Activated CD8-positive, alpha-beta memory T cell treated with anti-CD3 and anti-CD28 coated beads for 36 hours (primary cell): Measurements from ENCODE around the gene SUPT4H1. TPM values are rescaled to one million over a fixed set of nuclear protein-coding genes. Genes with fewer than 3 reads are reported as not detected.

Source experiments
- CTCF ChIA-PET: fragments of 350-600 bp; sonication (Branson Sonifier 250); formaldehyde crosslinking; loops from one replicate; lab custom pipeline; 2021; ENCODE audit warnings: antibody characterized with exemption; lab: Charles Lee
- POLR2A ChIA-PET: fragments of 350-600 bp; sonication (Branson Sonifier 250); formaldehyde crosslinking; loops from one replicate; lab custom pipeline; 2021; ENCODE audit warnings: antibody characterized with exemption; lab: Charles Lee
- total RNA-seq, 2 experiments: library from RNA; stranded (reverse); gene quantifications; one replicate each; pipeline ENCODE4 v1.2.3, GENCODE V29; 2021

SUPT4H1 gene
- total RNA-seq, 2 experiments from 2014 or later = 128 to 143 TPM

GRCh38 chr17:58352596-58353388, 791 bp upstream of the SUPT4H1 start:
- CTCF ChIA-PET = interaction anchor here (0.9 to 4.3 kb wide), 16 partner anchors 9 to 135 kb away, joined by 3 to 27 read pairs (median 5); partner anchors contain the start of genes HSF5, RNF43 and TSPOAP1
- POLR2A ChIA-PET = interaction anchor here (0.7 to 7.2 kb wide), 12 partner anchors 8 to 279 kb away, joined by 3 to 235 read pairs (median 5); partner anchors contain the start of gene TSPOAP1

- ChIA-PET CTCF (interaction anchor here (0.6 to 4.3 kb wide), 11 partner anchors 13 to 237 kb away, joined by 3 to 27 read pairs (median 7); partner anchors contain the start of genes RNF43 and TSPOAP1), POLR2A (interaction anchor here (0.6 to 7.2 kb wide), 7 partner anchors 9 to 281 kb away, joined by 5 to 235 read pairs (median 18); partner anchors contain the start of genes RNF43 and TSPOAP1)
Observed at GRCh38 chr17:58351182-58351581, 819 bp downstream of the SUPT4H1 start.

GRCh38 chr17:58348038-58348437, 4.0 kb downstream of the SUPT4H1 start:
- CTCF ChIA-PET = interaction anchor here (0.7 to 7.6 kb wide), 3 partner anchors 11 to 30 kb away, joined by 3 to 74 read pairs (median 4); no protein-coding TSS in a partner anchor
- POLR2A ChIA-PET = interaction anchor here (5.2 to 13.4 kb wide), 3 partner anchors 11 to 23 kb away, joined by 68 to 370 read pairs (median 220); partner anchors contain the start of gene TSPOAP1

- ChIA-PET POLR2A (interaction anchor here (1.7 to 13.4 kb wide), 7 partner anchors 8 to 72 kb away, joined by 5 to 370 read pairs (median 31); partner anchors contain the start of genes RNF43, SUPT4H1 and TSPOAP1), CTCF (interaction anchor here (1.4 to 7.6 kb wide), 9 partner anchors 8 to 68 kb away, joined by 3 to 78 read pairs (median 4); partner anchors contain the start of gene TSPOAP1)
Observed at GRCh38 chr17:58345500-58345899, 6.5 kb downstream of the SUPT4H1 start.

GRCh38 chr17:58344791-58345157, 7.2 kb downstream of the SUPT4H1 start:
- CTCF ChIA-PET = interaction anchor here (0.9 to 7.6 kb wide), 10 partner anchors 8 to 143 kb away, joined by 3 to 78 read pairs (median 8); partner anchors contain the start of genes RNF43, SUPT4H1 and TSPOAP1
- POLR2A ChIA-PET = interaction anchor here (0.6 to 13.4 kb wide), 10 partner anchors 8 to 287 kb away, joined by 3 to 370 read pairs (median 16); partner anchors contain the start of genes HSF5, RNF43, SUPT4H1 and TSPOAP1

GRCh38 chr17:58344047-58344790, 7.8 kb downstream of the SUPT4H1 start:
- POLR2A ChIA-PET = interaction anchor here (0.5 to 13.4 kb wide), 12 partner anchors 8 to 1491 kb away, joined by 3 to 370 read pairs (median 7); partner anchors contain the start of genes HSF5, RNF43, SUPT4H1 and TSPOAP1
- CTCF ChIA-PET = interaction anchor here (0.9 to 7.6 kb wide), 10 partner anchors 8 to 143 kb away, joined by 3 to 78 read pairs (median 8); partner anchors contain the start of genes RNF43, SUPT4H1 and TSPOAP1

- ChIA-PET CTCF (interaction anchor here (2.2 to 7.6 kb wide), 5 partner anchors 7 to 25 kb away, joined by 8 to 78 read pairs (median 28); partner anchors contain the start of genes SUPT4H1 and TSPOAP1), POLR2A (interaction anchor here (1.3 to 13.4 kb wide), 6 partner anchors 7 to 289 kb away, joined by 3 to 370 read pairs (median 50); partner anchors contain the start of genes SUPT4H1 and TSPOAP1)
Observed at GRCh38 chr17:58343131-58343530, 8.9 kb downstream of the SUPT4H1 start.

- CTCF ChIA-PET = interaction anchor here (0.8 to 7.6 kb wide), 4 partner anchors 10 to 24 kb away, joined by 3 to 78 read pairs (median 51); partner anchors contain the start of genes SUPT4H1 and TSPOAP1
Observed at GRCh38 chr17:58341861-58342475, 10.0 kb downstream of the SUPT4H1 start.

GRCh38 chr17:58341136-58341860, 10.7 kb downstream of the SUPT4H1 start:
- ChIA-PET CTCF (interaction anchor here (0.8 to 7.6 kb wide), 4 partner anchors 9 to 24 kb away, joined by 3 to 78 read pairs (median 48); partner anchors contain the start of gene SUPT4H1), POLR2A (interaction anchor here (0.7 to 13.4 kb wide), 5 partner anchors 9 to 1465 kb away, joined by 4 to 370 read pairs (median 220); partner anchors contain the start of genes SUPT4H1 and TSPOAP1)

More at GRCh38 chr17:58341861-58342475, 10.0 kb downstream of the SUPT4H1 start:
- POLR2A ChIA-PET = interaction anchor here (1.7 to 13.4 kb wide), 3 partner anchors 10 to 17 kb away, joined by 18 to 370 read pairs (median 220); partner anchors contain the start of genes SUPT4H1 and TSPOAP1

- POLR2A ChIA-PET = interaction anchor here (0.7 to 13.4 kb wide), 4 partner anchors 8 to 1466 kb away, joined by 4 to 370 read pairs (median 228); partner anchors contain the start of genes SUPT4H1 and TSPOAP1
- CTCF ChIA-PET = interaction anchor here (2.9 to 7.6 kb wide), 4 partner anchors 9 to 23 kb away, joined by 18 to 74 read pairs (median 25); partner anchors contain the start of genes SUPT4H1 and TSPOAP1
Observed at GRCh38 chr17:58340405-58340876, 11.6 kb downstream of the SUPT4H1 start.

- CTCF ChIA-PET = interaction anchor here (1.2 to 3.6 kb wide), 4 partner anchors 8 to 90 kb away, joined by 3 to 27 read pairs (median 20); partner anchors contain the start of genes SUPT4H1 and TSPOAP1
- POLR2A ChIA-PET = interaction anchor here (5.5 to 13.4 kb wide), 4 partner anchors 8 to 22 kb away, joined by 32 to 370 read pairs (median 228); partner anchors contain the start of genes SUPT4H1 and TSPOAP1
Observed at GRCh38 chr17:58339755-58340404, 12.1 kb downstream of the SUPT4H1 start.

GRCh38 chr17:58338841-58339754, 12.9 kb downstream of the SUPT4H1 start:
- POLR2A ChIA-PET = interaction anchor here (5.5 to 13.4 kb wide), 4 partner anchors 7 to 21 kb away, joined by 32 to 370 read pairs (median 228); partner anchors contain the start of genes SUPT4H1 and TSPOAP1
- CTCF ChIA-PET = interaction anchor here (1.2 to 3.6 kb wide), 6 partner anchors 8 to 89 kb away, joined by 3 to 27 read pairs (median 16); partner anchors contain the start of genes SUPT4H1 and TSPOAP1

- POLR2A ChIA-PET = interaction anchor here (3.8 to 13.4 kb wide), 5 partner anchors 6 to 20 kb away, joined by 32 to 370 read pairs (median 220); partner anchors contain the start of genes SUPT4H1 and TSPOAP1
- CTCF ChIA-PET = interaction anchor here (1.2 to 3.6 kb wide), 6 partner anchors 7 to 78 kb away, joined by 3 to 27 read pairs (median 16); partner anchors contain the start of genes SUPT4H1 and TSPOAP1
Observed at GRCh38 chr17:58338454-58338840, 13.6 kb downstream of the SUPT4H1 start.
